Fibroblast of skin of left quadriceps (primary cell): Measurements from ENCODE around the gene TOP1.

Experiments
- DNase-seq, 2 experiments: peaks; one replicate each; pipeline ENCODE4 v3.0.0-alpha.2; 2013; ENCODE audit warnings: low read depth in 2 of 2

TOP1 gene

DNA sequence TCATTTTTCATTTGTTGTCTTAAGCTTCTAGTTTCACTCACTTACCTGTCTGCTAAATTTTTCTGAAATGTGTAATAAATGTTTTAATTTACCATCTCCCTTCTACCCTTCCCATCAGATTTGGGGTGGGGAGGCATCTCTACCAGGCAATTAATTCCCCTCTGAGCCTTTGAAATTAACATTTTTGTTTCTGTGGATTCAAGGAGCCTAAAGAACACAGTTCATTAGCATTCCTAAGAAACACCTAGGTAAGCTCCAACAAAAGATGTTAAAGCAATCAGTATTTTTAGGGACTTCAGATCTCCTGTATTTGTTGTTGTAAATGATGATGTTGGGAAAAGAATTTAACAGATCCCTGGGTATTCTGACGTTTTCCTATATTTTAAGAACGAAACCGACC is 6.6 kb downstream of the TOP1 start:
- DNase-seq = no peak

DNA sequence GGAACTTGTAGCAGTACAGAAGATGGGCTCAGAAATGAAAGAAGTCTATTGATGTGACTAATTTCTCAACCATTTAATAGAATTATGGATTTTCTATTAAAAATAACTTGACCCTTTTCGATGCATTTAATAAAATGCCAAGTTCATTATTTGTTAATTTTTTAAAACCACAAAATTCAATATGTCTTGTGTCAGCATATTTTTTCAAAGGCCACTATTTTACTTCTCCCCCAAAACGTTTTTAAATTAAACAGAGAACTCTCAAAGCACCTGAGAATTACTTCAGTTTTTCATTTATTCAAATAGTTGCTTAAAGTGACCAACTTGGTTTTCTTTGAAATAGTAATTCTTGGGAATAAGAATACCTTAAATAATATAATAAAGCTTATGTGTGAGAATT is 8.6 kb downstream of the TOP1 start:
- DNase-seq = no peak

DNA sequence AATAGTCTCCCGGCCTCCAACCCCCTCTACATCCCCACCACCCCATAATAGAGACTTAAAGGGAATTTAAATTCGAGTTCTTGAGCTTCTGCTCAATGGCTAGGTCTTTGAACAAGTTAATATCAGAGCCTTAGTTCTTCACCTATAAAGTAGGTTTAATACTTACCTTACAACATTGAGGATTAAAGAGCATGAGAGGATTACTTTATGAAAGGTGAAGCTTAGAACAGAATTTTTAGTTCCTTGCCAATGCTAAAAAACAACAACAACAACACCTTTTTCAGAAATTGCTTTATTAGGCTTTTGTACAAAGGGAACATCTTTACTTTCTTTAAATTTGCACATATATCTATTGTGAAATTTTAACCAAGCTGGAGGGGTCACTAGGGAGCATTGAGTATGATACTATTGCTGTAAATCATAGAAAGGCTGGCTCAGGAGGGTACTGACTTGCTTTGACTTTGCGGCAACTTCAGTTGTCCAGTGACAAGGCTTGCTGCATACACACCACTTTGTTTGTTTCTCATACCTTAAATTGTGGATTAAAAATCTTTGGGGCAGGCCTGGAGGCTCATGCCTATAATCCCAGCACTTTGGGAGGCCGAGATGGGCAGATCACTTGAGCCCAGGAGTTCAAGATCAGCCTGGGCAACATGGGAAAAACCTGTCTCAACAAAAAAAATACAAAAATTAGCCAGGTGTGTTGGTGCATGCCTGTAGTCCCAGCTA is 9.7 kb downstream of the TOP1 start:
- DNase-seq = no peak

DNA sequence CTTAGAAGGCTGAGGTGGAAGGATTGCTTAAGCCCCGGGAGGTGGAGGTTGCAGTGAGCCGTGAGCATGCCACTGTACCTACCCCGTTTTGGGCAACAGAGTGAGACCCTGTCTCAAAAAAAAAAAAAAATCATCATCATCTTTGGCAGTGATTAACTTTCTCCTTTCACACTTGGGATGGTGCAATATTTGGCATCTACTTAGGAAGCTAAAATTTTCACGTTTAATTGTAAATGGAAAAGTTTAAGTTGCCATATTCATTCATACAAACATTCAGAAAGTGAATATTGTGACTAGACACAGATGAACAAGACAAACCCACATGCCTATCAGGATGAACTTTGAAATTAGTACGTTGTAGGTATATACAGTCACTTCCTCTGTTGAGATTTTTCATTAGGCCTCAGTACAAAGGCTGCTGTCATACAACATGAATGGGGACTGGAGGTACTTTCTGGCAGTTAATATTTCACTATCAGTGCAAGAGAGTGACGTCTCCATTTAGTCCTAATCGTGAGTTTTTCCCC is 10.3 kb downstream of the TOP1 start:
- DNase-seq = no peak

DNA sequence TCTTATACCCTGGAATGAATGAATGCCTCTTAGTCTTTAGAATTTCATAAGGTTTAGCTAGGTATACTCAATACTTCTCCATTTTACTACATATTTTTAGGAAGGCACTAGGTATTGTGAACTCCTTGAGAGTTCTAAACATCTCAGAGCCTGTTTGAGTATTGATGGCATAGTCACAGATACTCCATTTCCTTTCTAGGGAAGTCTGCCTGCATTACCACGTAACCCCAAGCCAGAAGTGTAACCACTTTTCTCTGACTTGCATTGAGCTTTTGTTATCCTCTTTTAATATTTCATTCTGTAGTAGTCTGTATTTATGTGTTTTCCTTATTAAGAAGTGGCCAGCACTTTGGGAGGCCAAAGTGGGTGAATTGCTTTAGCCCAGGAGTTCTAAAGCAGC is 12.2 kb downstream of the TOP1 start:
- DNase-seq = no peak

DNA sequence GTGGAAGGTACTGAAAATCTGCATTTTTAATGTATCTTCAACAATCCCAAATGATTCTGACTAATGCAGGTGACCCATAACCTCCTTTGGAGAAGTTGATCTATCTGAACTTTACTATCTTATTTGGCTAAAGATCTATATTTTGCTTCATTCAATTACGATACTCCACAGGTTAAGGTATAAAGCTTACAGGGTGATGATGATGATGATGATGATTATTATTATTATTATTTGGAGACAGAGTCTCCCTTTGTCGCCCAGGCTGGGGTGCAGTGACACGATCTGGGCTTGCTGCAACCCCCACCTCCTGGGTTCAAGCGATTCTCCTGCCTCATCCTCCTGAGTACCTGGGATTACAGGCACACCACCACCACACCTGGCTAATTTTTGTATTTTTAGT is 13.1 kb downstream of the TOP1 start:
- DNase-seq = no peak

DNA sequence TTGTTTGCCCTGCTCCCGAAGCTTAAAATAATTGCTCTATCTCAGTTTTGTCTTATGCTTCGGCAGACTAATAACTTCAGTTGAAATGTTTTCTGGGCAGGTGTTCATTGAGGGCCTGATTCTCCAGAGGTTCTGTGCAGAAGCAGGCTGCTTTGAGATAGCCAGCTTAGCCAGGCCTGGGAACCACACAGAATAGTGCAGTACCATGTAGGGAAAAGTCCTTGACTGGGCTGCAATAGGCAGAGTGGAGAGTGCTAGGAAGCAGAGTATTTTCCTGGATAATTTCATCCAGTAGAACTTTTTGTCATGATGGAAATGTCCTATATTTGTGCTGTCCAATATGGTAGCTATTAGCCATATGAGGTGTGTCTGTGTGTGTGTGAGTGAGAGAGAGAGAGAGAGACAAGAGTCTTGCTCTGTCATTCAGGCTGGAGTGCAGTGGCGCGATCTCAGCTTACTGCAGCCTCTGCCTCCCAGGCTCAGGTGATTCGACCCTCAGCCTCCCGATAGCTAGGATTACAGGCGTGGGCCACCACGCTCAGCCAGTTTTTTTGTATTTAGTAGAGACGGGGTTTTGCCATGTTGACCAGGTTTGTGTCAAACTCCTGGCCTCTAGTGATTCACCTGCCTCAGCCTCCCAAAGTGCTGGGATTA is 15.9 kb downstream of the TOP1 start:
- DNase-seq = no peak

DNA sequence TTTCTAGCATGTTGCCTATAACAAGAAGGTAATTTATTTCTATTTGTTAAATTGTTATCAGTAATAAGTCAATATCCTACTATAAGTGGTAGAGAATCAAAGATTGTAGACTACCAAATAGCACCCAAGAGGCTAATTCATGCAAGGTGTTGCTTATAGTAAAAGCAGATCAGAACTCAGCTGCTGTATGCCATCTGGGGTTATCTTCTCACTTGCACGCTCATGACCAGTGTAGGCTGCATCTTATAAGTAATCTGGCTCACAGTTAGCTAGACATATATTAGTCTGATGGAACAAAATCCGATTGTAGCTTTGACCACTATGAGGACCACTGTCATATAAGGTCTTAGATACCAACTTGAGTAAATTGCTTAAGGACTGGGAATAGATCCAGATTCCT is 17.0 kb downstream of the TOP1 start:
- DNase-seq = no peak

DNA sequence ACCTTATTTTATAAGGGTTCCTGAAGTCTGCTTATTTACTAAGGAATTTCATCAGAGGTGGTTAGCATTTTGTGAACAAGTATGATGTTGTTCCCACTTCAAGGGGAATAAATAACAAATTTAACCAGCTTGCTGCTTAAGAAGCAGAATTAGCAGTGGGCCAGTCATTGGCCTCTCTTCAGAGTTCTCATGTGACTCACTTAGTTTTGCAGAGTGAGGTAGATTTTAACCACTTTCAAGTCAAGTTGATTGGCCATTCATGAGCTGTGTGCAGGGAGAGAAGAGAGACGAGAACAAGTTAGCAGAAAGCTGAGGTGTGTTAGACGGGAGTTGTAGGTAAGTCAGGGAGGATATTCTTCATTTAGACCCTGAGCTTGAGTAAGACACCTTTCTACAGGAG is 18.1 kb downstream of the TOP1 start:
- DNase-seq = no peak

DNA sequence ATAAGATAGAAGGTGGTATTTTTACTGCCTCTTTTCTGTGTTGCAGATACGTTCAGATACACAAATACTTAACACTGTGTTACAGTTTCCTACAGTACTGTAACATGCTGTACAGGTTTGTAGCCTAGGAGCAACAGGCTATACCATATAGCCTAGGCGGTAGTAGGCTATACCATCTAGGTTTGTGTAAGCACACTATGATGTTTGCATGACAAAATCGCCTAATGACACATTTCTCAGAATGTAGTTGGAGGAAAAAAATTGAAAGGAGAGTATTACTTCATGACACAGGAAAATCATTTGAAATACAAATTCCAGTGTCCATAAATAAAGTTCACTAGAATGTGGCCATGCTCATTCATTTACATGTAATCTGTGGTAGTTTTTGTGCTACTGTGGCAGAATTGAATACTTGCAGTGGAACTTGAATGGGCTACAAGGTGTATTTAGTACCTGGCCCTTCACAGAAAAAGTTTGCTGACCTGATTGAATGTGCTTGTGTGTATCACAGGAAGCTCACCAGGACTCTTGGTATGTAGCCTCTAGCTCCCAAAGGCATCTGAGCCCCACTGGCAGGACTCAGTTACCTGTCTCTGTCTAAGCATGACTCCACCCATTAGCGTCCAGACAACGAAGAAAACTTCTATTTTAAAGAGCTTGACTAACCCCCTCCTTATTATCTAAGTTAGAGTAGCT is 18.8 kb downstream of the TOP1 start:
- DNase-seq = no peak

DNA sequence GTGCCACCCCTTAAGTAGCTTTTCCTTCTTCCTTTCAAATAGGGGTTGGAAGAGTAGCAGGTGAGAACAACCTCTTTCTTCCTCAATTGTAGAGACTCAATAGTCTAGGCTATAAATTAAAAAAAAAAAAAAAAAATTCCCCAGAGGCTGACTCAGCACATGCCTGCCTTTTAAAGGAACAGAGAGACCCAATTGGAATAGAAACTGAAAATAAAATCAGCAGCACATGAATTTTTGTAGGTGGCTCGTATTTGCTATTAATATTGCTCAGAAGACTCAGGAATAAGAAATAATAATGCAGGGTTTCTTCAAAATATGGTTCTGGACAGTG is 19.3 kb downstream of the TOP1 start:
- no peak for DNase-seq

DNA sequence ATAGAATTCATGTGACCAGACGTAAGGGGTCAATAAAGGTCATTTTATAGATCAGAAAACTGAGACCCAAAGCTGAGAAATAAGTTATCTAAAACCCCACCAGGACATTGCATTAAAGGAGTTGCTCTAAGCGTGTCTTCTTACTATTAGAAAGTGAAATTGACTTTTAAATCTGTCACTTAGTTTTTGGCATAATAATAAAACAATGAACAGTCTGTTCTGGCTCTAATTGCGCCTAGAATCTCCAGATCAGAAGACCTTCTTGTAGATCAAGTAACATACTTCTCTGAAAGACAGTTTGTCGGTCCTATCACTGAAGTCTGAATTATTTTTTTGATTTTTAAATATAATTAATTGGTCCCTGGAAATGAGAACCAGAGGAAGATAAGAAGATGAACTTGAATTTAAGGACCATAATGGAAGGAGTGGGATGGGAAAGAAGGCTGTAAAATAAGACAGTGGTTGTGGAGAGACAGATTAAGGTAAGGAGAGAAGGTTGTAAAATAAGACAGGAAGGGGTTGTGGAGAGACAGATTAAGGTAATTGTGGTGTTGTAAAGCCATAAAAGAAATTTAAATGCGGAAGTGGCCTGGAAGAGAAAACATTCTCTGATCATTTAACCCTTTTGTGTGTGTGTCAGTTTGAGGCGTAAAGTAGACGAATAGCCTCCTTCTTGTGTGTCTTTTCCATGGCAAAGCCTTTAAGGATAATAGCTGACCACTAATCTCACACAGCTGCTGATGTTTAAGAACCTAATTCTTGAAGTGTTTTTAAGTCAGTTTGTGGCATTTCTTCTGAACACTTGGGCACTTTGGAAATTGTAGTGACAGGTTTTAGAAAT is 20.1 kb downstream of the TOP1 start:
- DNase-seq = no peak

DNA sequence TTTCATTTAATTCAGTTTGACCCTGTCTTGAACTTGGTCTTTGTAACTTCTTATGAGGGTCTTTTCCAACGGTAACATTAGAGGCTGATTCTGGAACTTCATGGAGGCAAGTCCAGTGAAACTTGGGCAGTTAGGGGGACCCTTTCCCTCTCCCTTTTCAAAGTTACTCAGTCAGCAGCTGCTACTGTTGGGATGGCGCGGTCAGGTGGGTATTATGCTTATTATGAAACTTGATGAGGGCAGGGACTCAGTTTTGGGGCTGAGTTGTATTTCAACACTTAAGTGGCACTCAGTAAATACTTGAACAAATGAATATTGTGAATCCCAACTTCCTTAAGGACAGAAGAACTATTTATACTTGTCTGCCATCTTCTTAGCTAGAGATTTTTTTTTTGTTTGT is 20.8 kb downstream of the TOP1 start:
- DNase-seq = no peak

DNA sequence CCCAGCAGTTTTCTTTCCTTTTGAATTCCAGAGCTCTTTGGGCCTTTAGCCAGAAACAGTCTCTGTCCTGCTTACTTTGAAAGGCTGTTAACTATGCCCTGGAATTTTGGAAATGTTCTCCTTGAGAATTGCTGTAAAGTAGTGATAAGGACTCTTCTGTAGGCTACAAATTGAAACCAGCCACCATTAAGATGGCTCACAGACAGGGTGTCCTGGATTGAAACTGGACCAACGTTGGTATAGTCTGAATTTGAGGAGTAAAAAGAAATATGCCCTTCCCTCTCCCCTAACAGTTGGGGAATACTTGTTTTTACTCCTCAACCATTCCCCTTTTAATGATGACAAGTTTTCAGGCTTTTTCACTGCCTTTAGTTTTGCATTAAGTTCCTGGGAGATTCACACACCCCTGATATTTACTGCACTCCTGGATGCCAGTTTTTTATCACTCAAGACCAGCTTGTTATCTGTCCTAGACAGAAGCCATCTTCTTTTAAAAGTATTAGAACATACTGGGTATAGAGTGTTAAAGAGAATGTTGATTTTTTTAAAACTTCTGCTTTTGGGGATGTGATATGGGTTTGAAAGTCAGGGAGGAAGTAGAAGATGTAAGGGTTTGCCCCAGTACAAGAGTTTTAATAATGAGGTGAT is 21.9 kb downstream of the TOP1 start:
- DNase-seq = peak in 1 of 2 experiments; percentile 47

DNA sequence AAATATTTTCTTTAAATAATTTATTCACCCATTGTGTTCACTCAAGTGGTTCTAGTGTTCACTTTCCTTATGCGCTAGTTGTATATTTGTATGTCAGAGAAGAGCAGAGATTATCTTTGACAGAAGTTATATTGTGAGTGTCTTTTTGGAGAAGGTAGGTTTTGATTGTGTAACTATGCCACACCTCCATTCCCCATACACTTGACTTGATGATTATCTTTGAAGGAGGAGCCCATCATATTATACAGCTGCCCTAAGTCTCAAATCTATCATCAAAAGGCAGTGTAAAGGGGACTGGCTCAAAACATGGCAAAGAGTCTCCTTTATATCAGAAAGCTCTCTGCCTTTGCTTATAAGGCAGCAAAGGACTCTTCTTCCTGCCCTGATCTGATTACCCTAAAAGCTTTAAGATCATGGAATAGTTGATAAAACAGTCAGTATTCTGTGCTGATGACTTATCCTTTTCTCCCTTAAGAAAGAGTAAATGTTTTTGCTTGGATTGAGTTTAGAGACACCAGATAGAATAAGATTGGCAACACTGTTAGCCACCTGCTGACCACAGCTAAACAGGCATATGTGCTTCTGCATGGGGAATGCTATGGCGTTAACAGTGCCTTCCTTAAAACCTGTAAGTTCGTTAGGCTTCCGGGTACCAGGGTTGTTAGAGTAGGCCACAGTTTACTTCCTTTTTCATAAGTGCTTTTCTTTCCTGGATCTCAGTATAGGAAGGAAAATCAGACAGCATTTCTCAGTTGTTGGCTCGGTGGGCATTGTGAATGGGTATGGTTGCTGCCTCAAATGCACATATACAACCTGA is 22.6 kb downstream of the TOP1 start:
- DNase-seq = no peak

DNA sequence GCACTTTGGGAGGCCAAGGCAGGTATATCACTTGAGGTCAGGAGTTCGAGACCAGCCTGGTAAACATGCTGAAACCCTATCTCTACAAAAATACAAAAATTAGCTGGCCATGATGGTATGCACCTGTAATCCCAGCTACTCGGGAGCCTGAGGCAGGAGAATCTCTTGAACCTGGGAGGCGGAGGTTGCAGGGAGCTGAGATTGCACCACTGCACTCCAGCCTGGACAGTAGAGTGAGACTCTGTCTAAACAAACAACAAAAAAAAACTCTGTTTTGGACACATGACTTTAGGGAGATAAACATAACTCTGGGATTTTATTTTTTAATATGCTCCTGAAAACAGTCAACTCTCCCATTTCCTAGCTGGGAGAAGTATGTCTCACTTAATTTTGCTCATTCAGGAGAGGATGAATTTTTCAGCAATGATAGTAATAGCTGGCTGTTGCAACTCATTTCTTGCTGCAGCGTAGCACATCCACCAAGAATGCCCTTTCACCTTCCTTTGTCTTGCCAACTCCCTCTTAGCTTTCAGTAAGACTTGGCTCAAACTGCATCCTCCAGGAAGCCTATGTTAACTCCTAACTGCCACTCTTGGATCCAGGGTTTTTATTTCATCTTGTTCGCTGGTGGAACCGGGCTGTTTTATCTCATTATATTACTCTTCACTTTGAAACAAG is 24.3 kb downstream of the TOP1 start:
- DNase-seq = no peak

DNA sequence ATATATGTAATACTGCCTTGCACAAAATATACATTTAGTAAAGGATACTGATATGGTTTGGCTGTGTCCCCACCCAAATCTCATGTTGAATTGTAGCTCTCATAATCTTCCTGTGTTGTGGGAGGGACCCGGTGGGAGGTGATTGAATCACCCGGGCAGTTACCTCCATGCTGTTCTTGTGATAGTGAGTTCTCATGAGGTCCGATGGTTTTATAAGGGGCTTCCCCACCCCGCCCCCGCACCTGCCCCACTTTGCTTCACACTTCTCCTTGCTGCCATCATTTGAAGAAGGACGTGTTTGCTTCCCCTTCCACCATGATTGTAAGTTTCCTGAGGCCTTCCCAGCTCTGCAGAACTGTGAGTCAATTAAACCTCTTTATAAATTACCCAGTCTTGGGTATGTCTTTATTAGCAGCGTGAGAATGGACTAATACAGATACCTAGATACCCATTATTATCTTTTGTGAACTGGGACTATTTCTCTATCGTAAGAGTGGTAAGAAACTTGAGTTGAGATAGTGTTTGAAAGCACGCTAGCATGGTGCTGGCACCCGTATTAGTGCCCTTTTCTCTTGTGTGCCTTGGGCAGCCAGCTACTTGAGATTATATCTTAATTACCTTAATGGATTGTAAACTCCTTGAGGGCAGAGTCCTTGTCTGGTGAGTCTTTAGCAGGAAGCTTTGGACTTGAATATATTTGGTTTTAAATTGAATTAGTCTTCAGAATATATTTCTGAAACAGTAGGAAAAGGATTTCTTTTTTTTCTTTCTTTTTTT is 25.6 kb downstream of the TOP1 start:
- no peak for DNase-seq

DNA sequence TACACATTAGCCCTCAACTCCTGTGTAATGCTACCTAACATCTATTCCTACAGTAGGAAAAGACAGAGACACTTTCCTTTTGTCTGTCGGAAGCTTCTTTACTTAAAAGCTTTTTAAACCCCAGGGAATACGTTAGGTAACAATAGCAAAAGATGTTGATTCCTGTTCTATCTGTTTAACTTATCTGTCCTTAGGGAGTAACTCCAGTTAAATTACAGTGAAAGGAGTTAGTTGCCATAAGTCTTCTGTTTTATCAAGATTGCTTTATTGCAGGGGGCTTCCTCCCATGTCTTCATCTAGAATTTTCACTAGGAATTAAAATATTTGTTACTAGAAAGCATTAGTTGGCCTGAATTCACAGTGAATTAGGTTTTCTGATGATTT is 26.2 kb downstream of the TOP1 start:
- no peak for DNase-seq

DNA sequence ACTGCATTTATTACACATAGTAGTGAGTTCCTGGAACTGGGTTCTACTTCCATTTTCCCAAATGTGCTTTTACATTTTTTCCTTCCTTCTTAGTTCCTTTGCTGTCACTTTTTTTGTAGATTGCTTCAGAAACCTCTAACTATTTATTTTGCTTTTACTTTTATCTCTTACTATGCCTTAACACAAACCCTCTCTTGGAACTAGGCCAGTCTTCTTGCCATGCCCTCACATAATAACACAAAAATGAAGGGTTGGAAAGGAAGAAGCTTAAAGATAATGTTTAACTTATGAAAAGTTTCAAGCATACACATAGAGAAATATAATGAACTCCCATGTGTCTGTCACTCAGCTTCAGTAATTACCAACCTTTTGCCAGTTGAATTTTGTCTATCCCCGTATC is 27.1 kb downstream of the TOP1 start:
- DNase-seq = no peak
